IgD-negative memory B cell (primary cell): Measurements from ENCODE around the gene SERPINA3. TPM values are rescaled to one million over a fixed set of nuclear protein-coding genes. Genes with fewer than 3 reads are reported as not detected.
"Not testable (repeated sequence)": the region's sequence is repeated elsewhere in the genome, so short reads cannot be mapped to it uniquely, and the experiment has no call there.

Experiments
- H3K27ac Mint-ChIP-seq, 3 donors: one replicate each; pipeline ENCODE4 v1.8.0; 2020 to 2022; ENCODE audit warnings: mild to moderate bottlenecking in 3 of 3, mixed read lengths in 3 of 3, moderate library complexity in 1 of 3
- H3K27me3 Mint-ChIP-seq: one replicate; pipeline ENCODE4 v1.8.0; 2021; ENCODE audit warnings: mixed read lengths
- H3K36me3 Mint-ChIP-seq: one replicate; pipeline ENCODE4 v1.8.0; 2020; ENCODE audit warnings: mild to moderate bottlenecking, mixed read lengths
- H3K4me1 Mint-ChIP-seq, 3 donors: one replicate each; pipeline ENCODE4 v1.8.0; 2020 to 2022; ENCODE audit warnings: mixed read lengths in 3 of 3, mild to moderate bottlenecking in 1 of 3
- H3K4me3 Mint-ChIP-seq, 4 donors: one replicate each; pipeline ENCODE4 v1.8.0; 2020 to 2022; ENCODE audit warnings: mild to moderate bottlenecking in 4 of 4, mixed read lengths in 4 of 4, moderate library complexity in 3 of 4
- H3K9me3 Mint-ChIP-seq, 3 donors: one replicate each; pipeline ENCODE4 v1.8.0; 2020 to 2021; ENCODE audit warnings: mixed read lengths in 3 of 3, mild to moderate bottlenecking in 1 of 3
- polyA plus RNA-seq: library from polyadenylated mRNA; unstranded; fragments of 300-500 nt; fragmentation: Illumina TruSeq; gene quantifications from one replicate; pipeline ENCODE4 v1.2.3, GENCODE V29; 2021

SERPINA3 gene
- polyA plus RNA-seq, 1 donor from 2014 or later = not detected

DNA sequence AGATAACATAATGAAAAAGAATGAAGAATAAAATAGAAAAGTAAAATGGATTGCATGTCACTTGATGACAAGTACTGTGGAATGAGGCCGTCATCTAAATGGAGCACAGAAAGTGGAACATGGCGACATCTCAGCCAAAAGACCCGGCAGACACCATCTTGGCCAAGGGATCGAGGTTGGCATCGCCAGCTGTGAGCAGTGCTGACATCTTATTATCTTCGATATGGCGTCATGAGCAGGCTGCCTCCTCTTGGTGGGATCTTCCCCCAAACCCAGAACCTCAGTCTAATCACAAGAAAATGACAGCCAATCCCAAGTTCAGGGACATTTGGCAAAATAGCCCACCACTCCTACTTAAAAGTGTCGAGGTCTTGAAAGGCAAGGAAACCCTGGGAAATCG lies 15.8 kb upstream of the SERPINA3 start:
- H3K36me3 Mint-ChIP-seq = no peaks in the 10 kb centered on the region
- H3K27ac Mint-ChIP-seq = no peak overlapping the region
- H3K4me3 Mint-ChIP-seq = no peak overlapping the region
- H3K4me1 Mint-ChIP-seq = no peaks in the 10 kb centered on the region
- H3K27me3 Mint-ChIP-seq = peaks cover 2% of the 10 kb centered on the region
- H3K9me3 Mint-ChIP-seq = peaks cover 0 to 5% (median 2%) of the 10 kb centered on the region in 3 donors

DNA sequence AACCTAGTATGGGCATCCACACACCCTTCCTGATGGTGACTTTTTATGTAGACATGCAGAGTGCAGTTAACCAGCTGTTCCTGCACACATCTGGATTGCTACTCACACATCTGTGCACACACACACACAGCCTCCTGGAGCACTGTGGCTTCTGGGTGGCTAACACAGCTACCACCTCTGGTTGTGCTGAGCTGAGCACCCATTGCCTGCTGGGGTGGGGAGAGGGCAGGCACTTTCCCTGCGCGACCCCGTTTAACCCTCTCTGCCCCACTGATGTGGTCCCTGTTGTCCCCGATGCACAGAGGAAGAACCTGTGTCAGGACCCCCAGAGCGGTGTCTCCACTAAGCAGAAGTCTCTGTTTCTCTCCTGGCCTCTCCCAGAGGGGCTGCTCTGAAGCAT lies 14.4 kb upstream of the SERPINA3 start:
- H3K27ac Mint-ChIP-seq = no peak overlapping the region
- H3K9me3 Mint-ChIP-seq = peaks cover 0 to 5% (median 2%) of the 10 kb centered on the region in 3 donors
- no peak overlapping the region for H3K4me3 Mint-ChIP-seq
- H3K27me3 Mint-ChIP-seq = peaks cover 2% of the 10 kb centered on the region
- H3K36me3 Mint-ChIP-seq = no peaks in the 10 kb centered on the region
- no peaks in the 10 kb centered on the region for H3K4me1 Mint-ChIP-seq

DNA sequence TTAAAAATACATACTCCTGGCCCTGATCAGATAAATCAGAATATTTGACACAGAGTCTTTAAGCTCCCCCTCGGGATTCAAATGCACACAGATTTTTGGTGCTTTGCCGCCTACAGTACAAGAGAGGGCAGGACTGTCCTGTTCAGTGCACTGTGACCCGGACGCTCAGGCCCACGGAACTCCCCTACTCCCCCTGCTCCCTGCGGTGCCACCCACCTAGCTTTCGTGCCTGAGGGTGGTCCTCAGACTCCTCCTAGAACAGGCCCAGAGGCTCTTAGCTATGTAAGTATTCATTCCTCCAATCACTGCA lies 13.7 kb upstream of the SERPINA3 start:
- H3K9me3 Mint-ChIP-seq = peaks cover 0 to 5% (median 2%) of the 10 kb centered on the region in 3 donors
- H3K4me1 Mint-ChIP-seq = no peaks in the 10 kb centered on the region
- H3K36me3 Mint-ChIP-seq = no peaks in the 10 kb centered on the region
- peaks cover 2% of the 10 kb centered on the region for H3K27me3 Mint-ChIP-seq
- no peak overlapping the region for H3K4me3 Mint-ChIP-seq
- H3K27ac Mint-ChIP-seq = peak overlapping the region in 1 of 3 donors; percentile 20

DNA sequence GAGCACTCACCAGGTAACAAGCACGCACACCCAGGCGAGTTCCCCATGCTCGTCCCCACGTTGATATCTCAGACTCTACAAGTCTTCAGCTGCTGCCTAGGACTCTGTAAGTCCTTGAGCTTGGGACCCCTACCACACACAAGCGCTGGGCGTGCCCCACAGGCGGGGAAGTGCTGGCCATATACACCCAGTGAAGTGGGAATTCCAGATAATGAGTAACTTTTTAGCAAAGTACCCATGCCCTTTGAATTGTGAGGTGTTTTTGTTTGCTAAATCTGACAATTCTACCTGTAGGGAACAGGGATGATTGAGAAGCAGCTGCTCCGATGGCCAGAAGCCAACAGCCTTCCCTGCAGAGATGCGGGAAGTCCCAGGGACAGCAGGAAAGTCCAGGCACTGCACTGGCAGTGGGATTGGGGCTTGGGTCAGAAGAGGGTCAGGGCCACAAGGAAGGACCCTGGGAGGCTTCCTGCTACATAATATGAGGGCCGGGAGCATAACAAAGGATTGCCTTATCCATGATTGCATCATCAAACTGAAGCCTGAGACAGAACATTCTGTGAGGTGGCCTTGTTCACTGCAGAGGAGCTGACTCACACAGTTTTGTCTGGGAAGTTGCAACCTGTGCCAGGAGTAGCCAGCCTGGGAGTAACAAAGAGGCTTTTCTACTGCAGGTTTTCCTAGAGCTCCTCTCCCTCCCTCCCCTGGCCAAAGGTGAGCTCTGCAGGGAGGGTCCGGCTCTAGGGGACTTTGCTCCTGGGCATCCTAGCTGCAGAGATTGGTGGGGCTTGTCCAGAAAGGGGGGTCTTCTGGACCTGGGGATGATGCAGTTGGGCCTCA lies 13.2 kb upstream of the SERPINA3 start:
- no peaks in the 10 kb centered on the region for H3K36me3 Mint-ChIP-seq
- no peaks in the 10 kb centered on the region for H3K4me1 Mint-ChIP-seq
- H3K4me3 Mint-ChIP-seq = no peak overlapping the region
- peaks cover 2% of the 10 kb centered on the region for H3K27me3 Mint-ChIP-seq
- H3K27ac Mint-ChIP-seq = peak overlapping the region in 1 of 3 donors; percentile 20
- peaks cover 0 to 5% (median 2%) of the 10 kb centered on the region in 3 donors for H3K9me3 Mint-ChIP-seq

DNA sequence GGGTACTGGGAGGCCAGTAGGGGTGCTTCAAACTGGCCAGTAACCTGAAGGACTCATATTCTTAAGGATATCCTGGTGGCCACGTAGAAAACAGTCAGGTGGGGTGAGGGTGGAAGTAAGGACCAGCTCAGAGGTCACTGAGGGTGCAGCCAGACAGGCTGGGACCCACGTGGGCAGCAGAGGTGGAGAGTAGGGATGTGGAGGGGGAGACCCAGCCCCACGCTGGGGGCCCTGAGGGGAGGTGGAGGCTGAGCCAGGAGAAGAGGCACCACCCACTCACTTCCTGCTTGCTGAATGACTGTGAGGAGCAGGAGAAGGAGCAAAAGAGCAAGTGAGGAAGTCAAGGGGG lies 12.6 kb upstream of the SERPINA3 start:
- Mint-ChIP-seq H3K27ac (no peak overlapping the region), H3K4me1 (no peaks in the 10 kb centered on the region), H3K36me3 (no peaks in the 10 kb centered on the region), H3K27me3 (peaks cover 2% of the 10 kb centered on the region), H3K9me3 (peaks cover 0 to 5% (median 2%) of the 10 kb centered on the region in 3 donors), H3K4me3 (no peak overlapping the region)

DNA sequence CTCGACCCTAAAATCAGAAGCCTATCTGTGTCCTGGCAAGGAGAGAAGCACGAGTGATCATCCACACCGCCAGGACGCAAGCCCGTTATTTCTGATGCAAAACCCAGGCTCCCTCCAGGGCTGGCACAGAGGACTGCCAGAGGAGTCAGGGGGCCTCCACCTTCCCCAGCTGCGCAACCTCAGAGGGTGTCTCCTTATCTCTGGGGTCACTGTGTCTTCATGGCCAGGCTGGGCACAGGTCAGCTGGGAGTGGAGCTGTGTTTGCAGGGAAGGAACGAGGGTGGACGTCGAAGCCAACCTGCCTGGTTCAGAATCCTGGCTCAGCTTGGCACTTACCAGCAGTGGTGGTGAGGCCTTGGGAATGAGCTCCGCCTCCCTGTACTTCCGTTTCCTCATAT lies 12.0 kb upstream of the SERPINA3 start:
- H3K36me3 Mint-ChIP-seq = no peaks in the 10 kb centered on the region
- no peak overlapping the region for H3K27ac Mint-ChIP-seq
- peaks cover 2% of the 10 kb centered on the region for H3K27me3 Mint-ChIP-seq
- H3K4me1 Mint-ChIP-seq = no peaks in the 10 kb centered on the region
- H3K9me3 Mint-ChIP-seq = peaks cover 0 to 6% (median 2%) of the 10 kb centered on the region in 3 donors
- no peak overlapping the region for H3K4me3 Mint-ChIP-seq

DNA sequence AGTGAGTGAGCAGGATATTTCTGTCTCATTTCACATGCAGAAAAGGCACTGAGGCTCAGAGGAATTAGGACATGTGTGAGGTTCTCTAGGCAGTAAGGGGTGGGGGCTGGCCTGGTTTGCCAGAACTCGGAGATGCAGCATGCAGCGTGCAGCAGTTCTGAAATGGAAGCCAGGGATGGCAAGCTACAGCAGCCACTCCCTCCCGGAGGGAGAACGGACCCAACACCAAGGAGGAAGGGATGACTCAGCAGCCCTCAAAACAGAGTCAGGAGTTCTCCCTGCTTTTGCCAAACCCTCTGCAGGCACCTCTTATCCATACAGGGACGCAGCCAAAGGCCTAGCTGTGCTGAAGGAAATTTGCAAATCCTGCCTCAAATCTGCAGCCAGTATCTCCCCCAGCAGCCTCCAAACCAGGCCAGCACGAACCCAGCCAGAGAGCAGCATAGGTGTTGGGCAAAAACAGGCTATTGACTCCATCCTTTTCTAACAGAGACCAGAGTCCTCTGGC lies 10.3 kb upstream of the SERPINA3 start:
- Mint-ChIP-seq H3K27ac (no peak overlapping the region), H3K4me3 (no peak overlapping the region), H3K4me1 (no peaks in the 10 kb centered on the region), H3K27me3 (peaks cover 2% of the 10 kb centered on the region), H3K9me3 (peaks cover 0 to 6% (median 2%) of the 10 kb centered on the region in 3 donors), H3K36me3 (no peaks in the 10 kb centered on the region)

DNA sequence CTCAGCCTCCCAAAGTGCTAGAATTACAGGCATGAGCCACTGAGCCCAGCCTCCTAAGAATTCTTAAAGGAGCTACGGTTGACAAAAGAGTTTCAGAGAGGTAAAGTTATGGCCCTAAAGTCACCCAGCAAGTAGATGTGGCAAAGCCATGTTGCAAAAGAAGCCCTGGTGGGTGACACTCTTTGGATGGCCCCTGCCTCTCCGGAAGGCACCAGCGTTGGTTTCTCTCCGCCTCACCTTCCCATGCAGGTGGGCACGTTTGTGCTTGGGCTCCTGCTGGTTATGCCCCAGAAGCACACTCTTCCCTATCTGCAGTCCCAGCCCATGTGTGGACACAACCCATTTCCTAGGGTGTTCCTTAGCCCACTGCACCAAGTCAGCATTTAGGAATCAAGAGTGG lies 9.5 kb upstream of the SERPINA3 start:
- Mint-ChIP-seq H3K4me1 (no peaks in the 10 kb centered on the region), H3K36me3 (no peaks in the 10 kb centered on the region), H3K4me3 (no peak overlapping the region), H3K27ac (no peak overlapping the region), H3K27me3 (peaks cover 2% of the 10 kb centered on the region), H3K9me3 (peaks cover 0 to 6% (median 2%) of the 10 kb centered on the region in 3 donors)

DNA sequence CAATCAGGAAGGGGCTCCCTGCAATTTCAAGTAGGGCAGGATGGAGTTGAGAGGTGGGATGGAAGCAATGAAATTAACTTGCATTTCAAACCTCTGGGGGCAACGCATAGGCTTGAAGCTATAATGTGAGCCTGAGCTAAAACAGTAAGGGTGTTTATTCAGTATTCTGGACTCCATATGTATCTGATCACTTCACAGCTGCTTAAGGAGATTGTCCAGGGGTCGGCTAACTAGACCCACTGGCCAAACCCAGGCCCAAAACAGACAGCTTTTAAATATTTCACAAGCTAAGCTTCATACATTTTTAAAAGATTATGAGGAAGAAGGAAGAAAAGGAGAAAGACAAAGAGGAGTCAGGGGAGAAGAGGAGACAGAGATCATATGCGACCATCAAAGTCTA lies 6.8 kb upstream of the SERPINA3 start:
- Mint-ChIP-seq H3K4me3 (no peak overlapping the region), H3K9me3 (peaks cover 3 to 6% (median 4%) of the 10 kb centered on the region in 3 donors), H3K27me3 (peaks cover 2% of the 10 kb centered on the region), H3K27ac (no peak overlapping the region), H3K4me1 (peaks cover 0 to 2% (median 0%) of the 10 kb centered on the region in 3 donors), H3K36me3 (peaks cover 3% of the 10 kb centered on the region)

DNA sequence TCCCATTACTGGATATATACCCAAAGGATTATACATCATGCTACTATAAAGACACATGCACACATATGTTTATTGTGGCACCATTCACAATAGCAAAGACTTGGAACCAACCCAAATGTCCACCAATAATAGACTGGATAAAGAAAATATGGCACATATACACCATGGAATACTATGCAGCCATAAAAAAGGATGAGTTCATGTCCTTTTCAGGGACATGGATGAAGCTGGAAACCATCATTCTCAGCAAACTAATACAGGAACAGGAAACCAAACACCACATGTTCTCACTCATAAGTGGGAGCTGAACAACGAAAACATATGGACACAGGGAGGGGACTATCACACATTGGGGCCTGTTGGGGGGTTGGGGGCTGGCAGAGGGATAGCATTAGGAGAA lies 3.2 kb upstream of the SERPINA3 start:
- H3K27ac Mint-ChIP-seq, H3K36me3 Mint-ChIP-seq, H3K4me1 Mint-ChIP-seq, H3K27me3 Mint-ChIP-seq, H3K9me3 Mint-ChIP-seq, H3K4me3 Mint-ChIP-seq: not testable (repeated sequence)

DNA sequence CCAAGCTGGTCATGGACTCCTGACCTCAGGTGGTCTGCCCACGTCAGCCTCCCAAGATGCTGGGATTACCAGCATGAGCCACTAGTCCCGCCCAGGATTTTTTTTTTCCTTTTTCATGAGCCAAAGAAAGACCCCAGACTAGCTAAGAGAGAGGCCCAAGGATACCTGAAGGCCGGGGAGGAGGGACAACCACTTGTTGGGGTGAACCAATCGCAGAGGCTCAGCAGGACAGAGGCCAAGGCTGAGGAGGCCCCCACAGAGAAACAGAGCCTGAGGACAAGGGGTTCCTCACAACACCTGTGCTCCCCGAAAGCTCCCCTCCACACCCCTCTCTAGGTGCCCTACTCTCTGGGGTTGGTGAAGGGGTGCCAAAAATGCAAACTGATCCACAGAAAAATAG lies 1.0 kb upstream of the SERPINA3 start:
- Mint-ChIP-seq H3K27ac (no peak overlapping the region), H3K27me3 (no peaks in the 10 kb centered on the region), H3K36me3 (peaks cover 3% of the 10 kb centered on the region), H3K4me1 (peaks cover 0 to 2% (median 0%) of the 10 kb centered on the region in 3 donors), H3K9me3 (peaks cover 1 to 6% (median 2%) of the 10 kb centered on the region in 3 donors), H3K4me3 (no peak overlapping the region)

DNA sequence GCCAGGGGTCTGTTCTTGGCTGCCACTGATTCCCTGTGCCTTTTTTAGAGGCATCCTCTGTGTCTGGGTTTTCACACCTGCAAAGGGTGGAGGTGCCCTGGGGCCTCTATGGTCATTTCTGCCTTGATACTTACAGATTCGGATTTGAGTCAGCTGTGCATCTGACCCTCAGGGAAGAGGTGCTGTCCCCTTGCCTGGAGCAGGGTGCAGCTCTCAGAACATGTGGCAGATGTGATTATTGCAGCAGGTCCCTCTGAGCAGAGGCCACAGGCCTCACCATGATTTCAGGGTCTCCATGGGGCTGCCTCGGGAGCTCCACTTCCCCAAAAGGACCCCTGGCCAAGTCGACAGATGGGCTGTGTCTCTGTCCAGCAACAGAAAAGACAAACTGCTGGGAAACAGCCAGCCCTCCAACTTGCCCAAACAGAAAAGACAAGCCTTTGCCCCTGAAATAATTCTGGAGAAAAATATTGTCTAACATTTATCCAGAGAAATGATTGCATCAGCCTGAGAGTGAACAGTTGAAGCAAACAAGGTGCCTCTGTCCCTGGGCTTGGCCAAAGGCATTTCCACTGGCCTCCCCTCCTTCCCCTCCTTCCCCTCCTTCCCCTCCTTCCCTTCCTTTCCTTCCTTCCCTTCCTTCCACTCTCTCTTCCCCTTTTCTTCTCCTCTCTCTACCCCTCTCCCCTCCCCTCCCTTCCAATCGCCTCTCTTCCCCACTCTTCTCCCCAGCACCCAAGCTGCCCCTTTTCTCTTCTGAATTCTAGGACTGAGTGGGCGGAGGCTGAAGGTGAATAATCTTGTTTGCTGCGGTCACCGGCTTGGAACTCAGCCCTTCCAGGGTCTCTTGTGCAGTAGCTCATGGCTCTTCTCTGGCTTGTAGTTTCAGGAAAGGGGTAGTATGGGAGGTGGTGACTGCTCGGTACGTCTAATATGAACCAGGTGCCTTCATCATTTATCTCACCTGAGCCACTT lies 676 bp downstream of the SERPINA3 start:
- no peaks in the 10 kb centered on the region for H3K27me3 Mint-ChIP-seq
- peaks cover 1 to 15% (median 9%) of the 10 kb centered on the region in 3 donors for H3K9me3 Mint-ChIP-seq
- H3K4me1 Mint-ChIP-seq = peaks cover 0 to 2% (median 0%) of the 10 kb centered on the region in 3 donors

DNA sequence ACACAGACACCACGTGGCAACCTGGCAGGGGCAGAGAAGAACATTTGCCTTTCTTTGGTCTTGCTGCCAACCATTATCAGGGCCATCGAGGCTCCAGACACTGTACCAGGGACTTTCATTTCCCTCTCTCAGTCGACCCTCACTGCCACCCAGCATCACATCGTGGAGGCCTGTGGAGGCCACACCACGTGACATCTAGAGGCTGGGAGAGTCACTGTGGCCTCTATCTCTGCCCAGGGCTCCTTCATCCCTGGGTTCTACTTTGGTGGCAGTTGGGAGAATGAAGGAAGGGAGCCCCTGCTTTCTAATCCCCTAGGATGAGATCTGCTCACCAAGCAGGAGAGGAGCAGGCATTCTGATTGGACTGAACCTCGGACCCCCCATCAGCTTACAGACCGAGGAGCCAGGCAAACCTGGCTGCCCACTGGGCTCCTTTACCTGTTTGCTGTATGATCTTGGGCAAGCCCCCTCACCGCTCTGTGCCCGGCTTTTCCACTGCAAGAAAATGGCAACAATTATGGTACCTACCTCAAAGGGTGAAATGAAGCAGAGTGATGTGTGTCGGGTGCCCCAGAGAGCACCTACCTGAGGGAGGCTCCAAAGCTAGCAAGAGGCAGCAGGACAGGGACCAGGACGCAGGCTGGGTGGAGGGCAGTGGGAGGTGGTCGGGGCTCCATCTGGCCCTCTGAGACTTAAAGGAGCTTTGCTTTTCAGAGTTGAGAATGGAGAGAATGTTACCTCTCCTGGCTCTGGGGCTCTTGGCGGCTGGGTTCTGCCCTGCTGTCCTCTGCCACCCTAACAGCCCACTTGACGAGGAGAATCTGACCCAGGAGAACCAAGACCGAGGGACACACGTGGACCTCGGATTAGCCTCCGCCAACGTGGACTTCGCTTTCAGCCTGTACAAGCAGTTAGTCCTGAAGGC lies 1.8 kb downstream of the SERPINA3 start:
- Mint-ChIP-seq H3K4me3 (no peak overlapping the region), H3K27ac (no peak overlapping the region), H3K9me3 (peaks cover 3 to 23% (median 13%) of the 10 kb centered on the region in 3 donors), H3K4me1 (peaks cover 0 to 1% (median 0%) of the 10 kb centered on the region in 3 donors), H3K36me3 (peaks cover 3% of the 10 kb centered on the region), H3K27me3 (no peaks in the 10 kb centered on the region)

More for the DNA sequence above, 676 bp downstream of the SERPINA3 start:
- Mint-ChIP-seq H3K36me3 (peaks cover 3% of the 10 kb centered on the region), H3K4me3 (no peak overlapping the region), H3K27ac (no peak overlapping the region)

DNA sequence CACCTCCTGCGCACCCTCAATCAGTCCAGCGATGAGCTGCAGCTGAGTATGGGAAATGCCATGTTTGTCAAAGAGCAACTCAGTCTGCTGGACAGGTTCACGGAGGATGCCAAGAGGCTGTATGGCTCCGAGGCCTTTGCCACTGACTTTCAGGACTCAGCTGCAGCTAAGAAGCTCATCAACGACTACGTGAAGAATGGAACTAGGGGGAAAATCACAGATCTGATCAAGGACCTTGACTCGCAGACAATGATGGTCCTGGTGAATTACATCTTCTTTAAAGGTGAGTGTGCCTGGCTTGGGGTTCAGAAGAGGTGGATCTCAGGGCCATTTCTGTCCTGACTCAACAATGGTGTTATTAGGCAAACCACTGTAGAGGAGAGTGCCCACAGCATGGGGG lies 2.6 kb downstream of the SERPINA3 start:
- Mint-ChIP-seq H3K9me3 (peaks cover 2 to 25% (median 13%) of the 10 kb centered on the region in 3 donors), H3K36me3 (peaks cover 2% of the 10 kb centered on the region), H3K27me3 (no peaks in the 10 kb centered on the region), H3K27ac (no peak overlapping the region), H3K4me3 (no peak overlapping the region), H3K4me1 (no peaks in the 10 kb centered on the region)
